Left lung (tissue), 10 donors: ENCODE results near the gene NRARP. TPM values are rescaled to one million over a fixed set of nuclear protein-coding genes. Genes with fewer than 3 reads are reported as not detected.

Experiments
- ATAC-seq: fragments of 200-7000 bp; cut with Tn5 transposase; one replicate; pipeline ENCODE4 v1.9.1; 2020; ENCODE audit warnings: moderate library complexity
- DNase-seq, 4 donors: peaks; one replicate each; pipeline ENCODE4 v3.0.0-alpha.2; 2013 to 2020
- H3K27ac ChIP-seq, 2 donors: fragments of 200-600 bp; sonication (generic) in 1 of 2; one replicate each; pipeline versions ENCODE4 v1.5.0 to v1.8.0; 2020 to 2021
- H3K27me3 ChIP-seq, 2 donors: fragments of 200-600 bp; sonication (generic) in 1 of 2; one replicate each; pipeline versions ENCODE4 v1.5.0 to v1.8.0; 2020 to 2021
- H3K36me3 ChIP-seq, 2 donors: fragments of 200-600 bp; sonication (generic) in 1 of 2; one replicate each; pipeline versions ENCODE4 v1.5.0 to v1.8.0; 2020 to 2021
- H3K4me1 ChIP-seq, 2 donors: fragments of 200-600 bp; one replicate each; pipeline ENCODE4 v1.8.0; 2021
- H3K4me3 ChIP-seq, 2 donors: fragments of 200-600 bp; sonication (generic) in 1 of 2; one replicate each; pipeline versions ENCODE4 v1.5.0 to v1.8.0; 2020 to 2021; ENCODE audit warnings: mild to moderate bottlenecking in 1 of 2
- H3K9me3 ChIP-seq, 2 donors: fragments of 200-600 bp; sonication (generic) in 1 of 2; one replicate each; pipeline versions ENCODE4 v1.5.0 to v1.8.0; 2020 to 2021
- intact Hi-C, 2 donors: fragments of 100-400 bp; cut with DNase I; formaldehyde crosslinking; loops; one replicate each; pipeline versions ENCODE4 v1.11.2 to v1.14.2; 2022
- polyA plus RNA-seq, 6 donors: library from polyadenylated mRNA; unstranded; fragments of 120-200 nt; gene quantifications; one replicate each; pipeline ENCODE4 v1.2.1, GENCODE V29; 2013; ENCODE audit not compliant: insufficient read length in 6 of 6
- total RNA-seq, 2 donors: library from RNA; stranded (reverse); fragmentation: NEBNext Ultra II Directional; extraction: Animal tissue kit (Norgen Biotek cat#: 25700); gene quantifications; one replicate each; pipeline ENCODE4 v1.2.1, GENCODE V29; 2021
- TF ChIP-seq, protein P1 (sequence below), 2 donors: fragments of 200-600 bp; sonication (generic) in 1 of 2; IDR thresholded peaks; one replicate each; pipeline versions ENCODE4 v1.5.0 to v1.8.0; 2021; ENCODE audit warnings: antibody characterized with exemption in 2 of 2
- donor health status: DM: no; HTN: yes; CAD: no.
- donor health status: DM: no; HTN: no; CAD: no.

NRARP gene
- total and polyA plus RNA-seq, 8 donors, result 7.0 to 15.2 (median 9.7) TPM

DNA sequence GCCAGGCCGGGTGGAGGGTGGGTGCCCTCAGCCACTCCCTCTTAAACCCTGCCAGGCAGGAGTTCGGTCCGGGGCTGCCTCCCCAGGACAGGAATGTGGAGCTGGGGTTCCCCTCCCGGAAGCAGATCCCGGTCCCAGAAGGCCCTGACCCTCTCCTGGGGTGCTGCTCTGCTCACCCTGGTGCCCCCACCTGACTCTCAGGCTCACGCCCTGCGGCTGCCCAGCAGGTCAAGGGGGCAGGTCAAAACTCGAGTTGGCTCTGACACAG is 3.7 kb upstream of the NRARP start:
- Histone ChIP-seq H3K36me3 (no peaks in the 10 kb centered on the region), H3K4me3 (no peak overlapping the region), H3K4me1 (peaks cover 29 to 65% of the 10 kb centered on the region in 2 donors), H3K27ac (peak overlapping the region; percentile 65 to 68), H3K27me3 (peaks cover 3 to 82% of the 10 kb centered on the region in 2 donors), H3K9me3 (no peaks in the 10 kb centered on the region)
- intact Hi-C loops, result loop anchor here in 1 of 2 donors (10.0 kb wide), 1 partner anchor 99 kb away; no protein-coding TSS in a partner anchor
- DNase-seq (peak in 1 of 4 donors; percentile 69), ATAC-seq (no peak)
- TF ChIP-seq, protein P1, sequence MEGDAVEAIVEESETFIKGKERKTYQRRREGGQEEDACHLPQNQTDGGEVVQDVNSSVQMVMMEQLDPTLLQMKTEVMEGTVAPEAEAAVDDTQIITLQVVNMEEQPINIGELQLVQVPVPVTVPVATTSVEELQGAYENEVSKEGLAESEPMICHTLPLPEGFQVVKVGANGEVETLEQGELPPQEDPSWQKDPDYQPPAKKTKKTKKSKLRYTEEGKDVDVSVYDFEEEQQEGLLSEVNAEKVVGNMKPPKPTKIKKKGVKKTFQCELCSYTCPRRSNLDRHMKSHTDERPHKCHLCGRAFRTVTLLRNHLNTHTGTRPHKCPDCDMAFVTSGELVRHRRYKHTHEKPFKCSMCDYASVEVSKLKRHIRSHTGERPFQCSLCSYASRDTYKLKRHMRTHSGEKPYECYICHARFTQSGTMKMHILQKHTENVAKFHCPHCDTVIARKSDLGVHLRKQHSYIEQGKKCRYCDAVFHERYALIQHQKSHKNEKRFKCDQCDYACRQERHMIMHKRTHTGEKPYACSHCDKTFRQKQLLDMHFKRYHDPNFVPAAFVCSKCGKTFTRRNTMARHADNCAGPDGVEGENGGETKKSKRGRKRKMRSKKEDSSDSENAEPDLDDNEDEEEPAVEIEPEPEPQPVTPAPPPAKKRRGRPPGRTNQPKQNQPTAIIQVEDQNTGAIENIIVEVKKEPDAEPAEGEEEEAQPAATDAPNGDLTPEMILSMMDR (IDR thresholded peaks at IDR 0.05), result no peak

DNA sequence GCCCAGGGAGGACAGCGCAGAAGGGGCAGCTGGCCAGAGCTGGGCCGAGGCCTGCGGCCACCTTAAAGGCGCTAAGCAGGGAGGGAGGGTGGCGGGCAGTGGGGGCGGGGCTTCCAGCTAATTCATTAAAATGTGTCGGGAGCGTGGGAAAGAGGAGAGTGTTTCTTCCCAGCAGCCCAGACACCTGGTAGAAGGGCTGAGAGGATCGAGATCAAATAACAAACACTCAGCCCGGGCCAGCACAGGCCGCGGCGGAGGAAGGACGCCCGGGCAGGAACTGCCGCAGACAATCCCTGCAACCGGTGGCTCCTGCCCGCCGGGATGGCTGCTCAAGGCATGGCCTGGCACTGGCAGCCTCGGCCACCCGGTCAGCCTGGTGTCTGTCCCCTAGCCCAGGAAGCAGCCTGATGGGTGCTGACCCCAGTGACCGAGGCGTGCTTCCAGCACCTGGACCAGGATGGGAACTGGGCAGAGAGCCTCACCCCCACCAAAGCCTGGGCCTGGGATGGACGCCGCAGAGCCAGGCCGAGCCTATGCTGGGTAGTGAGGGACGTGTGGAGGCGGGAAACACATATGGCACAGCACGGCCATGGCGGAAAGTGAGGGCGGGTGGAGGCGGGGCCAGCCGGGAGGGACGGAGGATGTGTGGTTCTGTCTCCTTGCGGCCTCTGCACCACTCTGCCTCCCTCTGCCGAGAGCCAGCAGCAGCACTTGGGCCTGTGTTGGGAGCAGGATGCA is 3.2 kb upstream of the NRARP start:
- TF ChIP-seq, protein P1 (IDR thresholded peaks at IDR 0.05), result no peak
- H3K27me3 ChIP-seq, result peaks cover 4 to 87% of the 10 kb centered on the region in 2 donors
- DNase-seq (peak in 2 of 4 donors; percentile 59 to 85), ATAC-seq (peak; percentile 52)
- no peaks in the 10 kb centered on the region for H3K9me3 ChIP-seq
- H3K4me1 ChIP-seq, result peaks cover 29 to 68% of the 10 kb centered on the region in 2 donors
- intact Hi-C loops, result loop anchor here in 1 of 2 donors (10.0 kb wide), 1 partner anchor 100 kb away; no protein-coding TSS in a partner anchor
- H3K27ac ChIP-seq, result peak overlapping the region; percentile 65 to 68
- H3K4me3 ChIP-seq, result peak overlapping the region in 1 of 2 donors; percentile 7
- H3K36me3 ChIP-seq, result no peaks in the 10 kb centered on the region

DNA sequence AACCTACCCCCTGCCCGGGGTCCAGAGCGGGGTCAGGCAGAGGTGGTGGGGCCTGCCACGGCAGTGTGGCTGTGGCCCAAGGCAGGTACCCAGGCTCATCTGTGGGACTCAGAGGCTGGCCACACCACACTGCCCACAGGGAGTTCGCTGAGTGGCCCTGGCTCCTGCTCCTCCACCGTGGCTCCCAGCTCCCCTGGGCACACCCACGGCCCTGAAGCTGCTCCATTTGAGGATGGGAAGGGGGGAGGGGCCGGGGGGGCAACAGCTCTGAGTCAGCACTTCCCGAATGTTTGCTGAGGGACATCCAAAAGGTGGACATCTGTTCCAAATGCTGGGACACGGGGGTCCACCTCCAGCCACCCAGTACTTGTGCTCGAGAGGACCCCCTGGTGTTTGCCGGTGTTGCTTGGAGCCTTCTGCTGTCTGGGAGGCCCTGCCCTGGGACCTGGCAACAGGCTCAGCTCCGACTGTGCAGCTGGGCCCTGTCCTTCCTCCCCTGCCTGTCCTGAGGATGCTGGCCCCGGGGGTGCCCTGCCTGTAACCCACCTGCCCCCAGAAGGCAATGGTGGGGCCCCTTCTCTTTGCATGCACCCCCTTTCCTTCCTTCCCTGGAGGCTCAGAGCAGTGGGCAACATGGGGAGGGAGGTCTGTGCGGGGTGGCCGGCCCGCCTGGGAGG is 2.5 kb upstream of the NRARP start:
- DNase-seq (peak in 1 of 4 donors; percentile 60), ATAC-seq (no peak)
- Histone ChIP-seq H3K27me3 (peaks cover 10 to 94% of the 10 kb centered on the region in 2 donors), H3K36me3 (no peaks in the 10 kb centered on the region), H3K27ac (peak overlapping the region; percentile 65 to 68), H3K4me1 (peaks cover 29 to 72% of the 10 kb centered on the region in 2 donors), H3K4me3 (no peak overlapping the region), H3K9me3 (no peaks in the 10 kb centered on the region)
- TF ChIP-seq, protein P1 (IDR thresholded peaks at IDR 0.05), result no peak
- intact Hi-C loops, result loop anchor here in 1 of 2 donors (10.0 kb wide), 1 partner anchor 100 kb away; no protein-coding TSS in a partner anchor

DNA sequence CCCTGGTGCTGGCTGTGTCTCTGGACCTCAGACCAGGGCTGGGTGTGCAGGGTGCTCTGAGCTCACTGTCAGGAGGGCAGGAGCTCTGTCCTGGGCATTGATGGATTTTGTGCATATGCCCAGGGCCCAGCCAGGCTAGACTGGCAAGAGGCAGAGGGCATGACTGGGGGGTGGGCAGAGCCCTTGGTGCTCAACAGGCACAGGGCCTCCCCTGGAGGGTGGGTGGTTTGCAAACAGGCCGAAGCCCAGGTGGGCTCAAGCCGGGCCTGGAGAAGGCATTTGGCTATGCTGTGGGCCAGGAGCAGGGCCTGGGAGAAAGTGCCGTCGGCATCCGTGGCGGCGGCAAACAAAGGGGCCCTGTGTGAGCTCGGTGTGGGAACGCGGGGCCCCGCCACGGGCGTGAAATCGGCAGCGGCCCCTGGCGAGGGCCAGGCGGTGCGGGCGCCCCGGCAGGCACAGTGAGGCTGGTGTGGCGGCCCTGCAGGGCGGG is 1.9 kb upstream of the NRARP start:
- TF ChIP-seq, protein P1 (IDR thresholded peaks at IDR 0.05), result no peak
- Histone ChIP-seq H3K27ac (no peak overlapping the region), H3K4me1 (peaks cover 29 to 72% of the 10 kb centered on the region in 2 donors), H3K4me3 (no peak overlapping the region), H3K27me3 (peaks cover 14 to 94% of the 10 kb centered on the region in 2 donors), H3K9me3 (no peaks in the 10 kb centered on the region), H3K36me3 (no peaks in the 10 kb centered on the region)
- intact Hi-C loops, result loop anchor here in 1 of 2 donors (10.0 kb wide), 1 partner anchor 101 kb away; no protein-coding TSS in a partner anchor
- DNase-seq (peak in 1 of 4 donors; percentile 76), ATAC-seq (no peak)
